Measurements from ENCODE around the gene ZBP1. TPM values are rescaled to one million over a fixed set of nuclear protein-coding genes. Genes with fewer than 3 reads are reported as not detected.

The ZBP1 gene
- total and polyA plus RNA-seq, 10 of the 15 experiments (the other 5 are each of a cell fraction or from before 2014, with no cell fraction given) = 0.93 to 10.6 (median 4.8) TPM

DNA sequence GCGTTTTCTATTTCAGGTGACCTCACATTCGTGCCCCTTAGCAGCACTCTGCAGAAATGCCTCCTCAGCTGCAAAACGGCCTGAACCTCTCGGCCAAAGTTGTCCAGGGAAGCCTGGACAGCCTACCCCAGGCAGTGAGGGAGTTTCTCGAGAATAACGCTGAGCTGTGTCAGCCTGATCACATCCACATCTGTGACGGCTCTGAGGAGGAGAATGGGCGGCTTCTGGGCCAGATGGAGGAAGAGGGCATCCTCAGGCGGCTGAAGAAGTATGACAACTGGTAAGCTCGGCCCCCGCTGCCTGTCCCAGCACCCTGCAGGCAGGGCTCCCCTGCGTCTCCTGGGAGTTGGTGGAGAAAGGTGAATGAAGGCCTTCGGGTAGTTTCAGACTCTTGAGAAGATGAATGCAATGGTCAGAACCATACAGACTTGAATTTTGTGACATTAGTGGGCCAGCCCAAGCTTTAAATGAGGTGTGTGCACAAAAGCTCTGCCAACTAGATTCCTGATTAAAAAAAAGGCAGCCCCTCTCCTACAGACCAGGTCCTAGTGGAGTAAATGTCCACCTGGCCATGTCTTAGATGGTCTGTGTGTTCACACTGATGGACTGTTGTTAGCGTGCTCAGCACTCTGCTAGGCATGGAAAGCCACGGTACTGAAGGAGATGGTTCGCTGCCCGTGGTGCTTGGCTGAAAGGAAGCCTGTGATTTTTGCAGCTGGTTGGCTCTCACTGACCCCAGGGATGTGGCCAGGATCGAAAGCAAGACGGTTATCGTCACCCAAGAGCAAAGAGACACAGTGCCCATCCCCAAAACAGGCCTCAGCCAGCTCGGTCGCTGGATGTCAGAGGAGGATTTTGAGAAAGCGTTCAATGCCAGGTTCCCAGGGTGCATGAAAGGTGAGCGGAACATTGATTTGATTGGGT lies 58.6 kb downstream of the ZBP1 start (continued):
- TF ChIP-seq, protein P1, sequence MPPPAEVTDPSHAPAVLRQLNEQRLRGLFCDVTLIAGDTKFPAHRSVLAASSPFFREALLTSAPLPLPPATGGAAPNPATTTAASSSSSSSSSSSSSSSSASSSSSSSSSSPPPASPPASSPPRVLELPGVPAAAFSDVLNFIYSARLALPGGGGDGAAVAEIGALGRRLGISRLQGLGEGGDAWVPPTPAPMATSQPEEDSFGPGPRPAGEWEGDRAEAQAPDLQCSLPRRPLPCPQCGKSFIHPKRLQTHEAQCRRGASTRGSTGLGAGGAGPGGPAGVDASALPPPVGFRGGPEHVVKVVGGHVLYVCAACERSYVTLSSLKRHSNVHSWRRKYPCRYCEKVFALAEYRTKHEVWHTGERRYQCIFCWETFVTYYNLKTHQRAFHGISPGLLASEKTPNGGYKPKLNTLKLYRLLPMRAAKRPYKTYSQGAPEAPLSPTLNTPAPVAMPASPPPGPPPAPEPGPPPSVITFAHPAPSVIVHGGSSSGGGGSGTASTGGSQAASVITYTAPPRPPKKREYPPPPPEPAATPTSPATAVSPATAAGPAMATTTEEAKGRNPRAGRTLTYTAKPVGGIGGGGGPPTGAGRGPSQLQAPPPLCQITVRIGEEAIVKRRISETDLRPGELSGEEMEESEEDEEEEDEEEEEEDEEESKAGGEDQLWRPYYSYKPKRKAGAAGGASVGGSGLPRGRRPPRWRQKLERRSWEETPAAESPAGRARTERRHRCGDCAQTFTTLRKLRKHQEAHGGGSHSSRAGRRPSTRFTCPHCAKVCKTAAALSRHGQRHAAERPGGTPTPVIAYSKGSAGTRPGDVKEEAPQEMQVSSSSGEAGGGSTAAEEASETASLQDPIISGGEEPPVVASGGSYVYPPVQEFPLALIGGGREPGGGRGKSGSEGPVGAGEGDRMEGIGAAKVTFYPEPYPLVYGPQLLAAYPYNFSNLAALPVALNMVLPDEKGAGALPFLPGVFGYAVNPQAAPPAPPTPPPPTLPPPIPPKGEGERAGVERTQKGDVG (CRISPR knock-in tag; IDR thresholded peaks at IDR 0.05) = no peak

DNA sequence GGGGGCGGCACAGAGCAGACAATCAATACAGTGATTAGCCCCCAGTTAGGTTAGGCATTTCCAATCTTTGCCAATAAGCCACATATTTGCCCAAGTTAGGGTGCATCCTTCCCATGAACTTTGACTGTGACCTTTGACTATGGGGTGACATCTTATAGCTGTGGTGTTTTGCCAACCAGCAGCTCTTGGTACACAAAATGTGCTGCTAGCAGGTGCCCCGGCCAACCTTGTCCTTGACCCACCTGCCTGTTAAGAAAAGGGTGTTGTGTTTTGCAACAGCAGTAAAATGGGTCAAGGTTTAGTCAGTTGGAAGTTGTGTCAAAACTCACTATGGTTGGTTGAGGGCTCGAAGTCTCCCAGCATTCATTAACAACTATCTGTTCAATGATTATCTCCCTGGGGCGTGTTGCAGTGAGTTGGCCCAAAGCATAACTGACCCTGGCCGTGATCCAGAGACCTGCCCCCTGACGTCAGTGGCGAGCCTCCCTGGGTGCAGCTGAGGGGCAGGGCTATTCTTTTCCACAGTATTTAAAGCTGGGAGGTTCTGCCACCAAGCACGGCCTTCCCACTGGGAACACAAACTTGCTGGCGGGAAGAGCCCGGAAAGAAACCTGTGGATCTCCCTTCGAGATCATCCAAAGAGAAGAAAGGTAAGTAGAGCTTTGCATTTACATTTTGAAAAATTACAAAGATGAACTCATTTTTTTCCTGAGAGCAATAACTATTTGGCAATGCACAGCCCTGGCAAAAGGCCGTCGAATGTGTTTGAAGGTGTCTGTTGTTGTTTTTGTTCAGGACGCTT lies 59.5 kb downstream of the ZBP1 start, which contains the start of gene PCK1:
Gene PCK1 (plus strand): TSS at position 557 of the 802 bp plus-strand sequence. CDS start 302 bp downstream, outside the sequence.
- Histone ChIP-seq H3K27ac (ENCODE audit: control insufficient read depth, insufficient read depth) (no peak within 1 kb of the TSS), H3K36me3 (ENCODE audit: control insufficient read depth in 2 of 2, insufficient read depth in 2 of 2, low read length in 1 of 2) (no peaks in the 10 kb centered on the region), H3K4me3 (no peak within 1 kb of the TSS), H3K9me3 (replicated peaks; ENCODE audit: control insufficient read depth, insufficient read depth, low read length) (no peaks in the 10 kb centered on the region), H3K4me2 (ENCODE audit: control insufficient read depth, insufficient read depth) (no peak within 1 kb of the TSS), H2AFZ (ENCODE audit: control insufficient read depth, low read depth, low read length) (no peak within 1 kb of the TSS), H3K27me3 (replicated peaks in 1 of 2; ENCODE audit: control insufficient read depth in 2 of 2, insufficient read depth in 2 of 2, low read length in 1 of 2) (peaks cover 2 to 7% of the 10 kb centered on the region in 2 experiments; a peak in 3 of 4 replicates), H3K79me2 (ENCODE audit: control insufficient read depth, insufficient read depth, low read length) (no peaks in the 10 kb centered on the region), H3K9ac (ENCODE audit: control insufficient read depth, insufficient read depth, low read length) (no peak within 1 kb of the TSS), H4K20me1 (ENCODE audit: control insufficient read depth, insufficient read depth) (no peaks in the 10 kb centered on the region; the same call in 1 of the 2 replicates), H3K4me1 (ENCODE audit: control insufficient read depth, insufficient read depth, low read length) (no peaks in the 10 kb centered on the region)
- TF ChIP-seq HDAC2 (IDR thresholded peaks at IDR 0.05) = no peak
- TF ChIP-seq FOXK2 (IDR thresholded peaks at IDR 0.05) = no peak
- TF ChIP-seq POLR2A (IDR thresholded peaks at IDR 0.05; ENCODE audit: low read depth, low read length) = no peak
- TF ChIP-seq TCF12 (IDR thresholded peaks at IDR 0.05; ENCODE audit: low read depth, low read length) = no peak
- no peak for TF ChIP-seq ZNF24 (IDR thresholded peaks at IDR 0.05)
- no peak for TF ChIP-seq USF1 (IDR thresholded peaks at IDR 0.05; ENCODE audit: borderline replicate concordance, extremely low read length, insufficient read depth, low read depth, low read length)
- no peak for TF ChIP-seq BRCA1 (IDR thresholded peaks at IDR 0.05; ENCODE audit: low read depth, low read length)
- no peak for TF ChIP-seq RUNX3 (IDR thresholded peaks at IDR 0.05; ENCODE audit: low read length)
- FAIRE-seq (no peak), ATAC-seq (no peak), DNase-seq (ENCODE audit: low read depth, low spot score) (no peak)
- in situ Hi-C loops (cut with MboI) = no loop called here
- POLR2A ChIA-PET = no interaction called here
- 36% methylated on average over 14 of the region's 14 CpGs for WGBS (ENCODE audit: insufficient coverage, insufficient replicate concordance, low lambda C conversion rate, missing lambda C conversion rate)
- BruUV-seq (replicated peaks) = no TSS peak
- SMC1A ChIA-PET (ENCODE audit: uncharacterized antibody, unreplicated experiment) = no interaction called here
- RAD21 ChIA-PET (ENCODE audit: unreplicated experiment) = no interaction called here
- CTCF ChIA-PET = interaction anchor here (1.0 to 1.7 kb wide), 2 partner anchors 11 to 44 kb away, joined by 3 to 5 read pairs; no protein-coding TSS in a partner anchor
- intact Hi-C loops (cut with micrococcal nuclease; ENCODE audit: unreplicated experiment) = no loop called here
